Measurements from ENCODE around the gene EIF3D.

Gene EIF3D

GRCh38 chr22:36464715-36465231 is 64.2 kb downstream of the EIF3D start:
- no peak for DNase-seq

- DNase-seq: no peak
These were observed 65.2 kb downstream of the EIF3D start for GRCh38 chr22:36463783-36464184.

GRCh38 chr22:36461665-36462649 is 67.0 kb downstream of the EIF3D start:
- DNase-seq: no peak
